Measurements from ENCODE around the gene PRSS27. TPM values are rescaled to one million over a fixed set of nuclear protein-coding genes. Genes with fewer than 3 reads are reported as not detected.
A peak's percentile ranks its signal among the peaks of the same experiment; 100 is the strongest.

The PRSS27 gene
- 3.1 TPM for total RNA-seq

DNA sequence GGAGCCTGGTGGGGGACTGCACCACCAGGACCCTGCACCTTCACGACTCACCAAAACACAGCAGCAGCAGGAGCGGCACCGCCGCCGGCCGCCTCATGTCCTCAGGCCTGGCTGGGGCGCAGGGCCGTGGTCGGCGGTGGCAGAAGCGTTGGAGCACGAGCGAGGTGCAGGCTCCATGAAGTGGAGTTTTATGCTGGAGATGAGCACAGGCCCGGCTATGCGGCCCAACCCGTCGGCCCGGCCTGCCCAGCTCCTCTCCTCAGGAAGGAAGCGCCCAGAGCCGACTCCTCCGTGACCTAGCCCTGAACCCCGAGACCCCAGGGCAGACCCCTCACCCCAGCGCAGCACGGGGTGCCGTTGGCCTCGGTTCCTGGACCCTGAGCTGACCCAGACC is at the start of gene PRSS27:
TSS of gene PRSS27 (minus strand) at position 161 of the 394 bp plus-strand sequence. CDS start at position 97, 64 bp downstream.
- DNase-seq (ENCODE audit: low spot score), result no peak

DNA sequence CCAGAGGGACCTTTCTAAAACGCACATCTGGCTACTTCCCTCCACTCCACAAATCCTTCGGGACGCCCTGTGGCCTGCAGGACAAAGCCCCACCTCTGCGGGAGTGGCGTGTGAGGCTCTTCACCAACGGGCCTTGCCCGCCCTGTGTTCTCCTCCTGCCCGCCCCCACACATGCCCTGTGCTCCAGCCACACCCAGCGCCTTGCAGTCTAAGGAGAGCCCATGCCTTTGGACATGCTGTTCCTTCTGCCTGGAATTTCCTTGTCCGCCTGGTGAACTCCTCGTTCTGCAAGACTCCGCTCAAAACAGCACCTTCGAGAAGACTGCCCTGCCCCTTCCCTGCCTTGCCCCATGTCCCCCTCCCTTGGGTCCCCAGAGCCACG is 49.6 kb upstream of the PRSS27 start:
- no peak for DNase-seq (ENCODE audit: low spot score)

DNA sequence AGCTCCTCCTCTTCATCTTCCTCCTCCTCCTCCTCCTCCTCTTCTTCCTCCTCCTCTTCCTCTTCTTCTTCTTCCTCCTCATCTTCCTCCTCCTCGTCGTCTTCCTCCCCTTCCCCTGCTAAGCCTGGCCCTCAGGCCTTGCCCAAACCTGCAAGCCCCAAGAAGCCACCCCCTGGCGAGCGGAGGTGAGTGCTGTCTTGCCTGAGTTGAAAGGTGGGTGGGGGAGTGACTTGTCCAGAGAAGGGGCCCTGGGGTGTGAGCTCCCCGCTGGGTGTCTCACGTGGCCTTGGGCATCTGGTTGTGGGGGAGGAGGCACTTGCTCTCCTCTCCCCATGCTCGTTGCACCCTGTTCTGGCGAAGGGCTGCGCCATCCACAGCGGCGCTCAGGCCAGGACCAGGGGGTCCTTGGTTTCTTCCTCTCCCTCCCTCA is 49.1 kb upstream of the PRSS27 start:
- no peak for DNase-seq (ENCODE audit: low spot score)

DNA sequence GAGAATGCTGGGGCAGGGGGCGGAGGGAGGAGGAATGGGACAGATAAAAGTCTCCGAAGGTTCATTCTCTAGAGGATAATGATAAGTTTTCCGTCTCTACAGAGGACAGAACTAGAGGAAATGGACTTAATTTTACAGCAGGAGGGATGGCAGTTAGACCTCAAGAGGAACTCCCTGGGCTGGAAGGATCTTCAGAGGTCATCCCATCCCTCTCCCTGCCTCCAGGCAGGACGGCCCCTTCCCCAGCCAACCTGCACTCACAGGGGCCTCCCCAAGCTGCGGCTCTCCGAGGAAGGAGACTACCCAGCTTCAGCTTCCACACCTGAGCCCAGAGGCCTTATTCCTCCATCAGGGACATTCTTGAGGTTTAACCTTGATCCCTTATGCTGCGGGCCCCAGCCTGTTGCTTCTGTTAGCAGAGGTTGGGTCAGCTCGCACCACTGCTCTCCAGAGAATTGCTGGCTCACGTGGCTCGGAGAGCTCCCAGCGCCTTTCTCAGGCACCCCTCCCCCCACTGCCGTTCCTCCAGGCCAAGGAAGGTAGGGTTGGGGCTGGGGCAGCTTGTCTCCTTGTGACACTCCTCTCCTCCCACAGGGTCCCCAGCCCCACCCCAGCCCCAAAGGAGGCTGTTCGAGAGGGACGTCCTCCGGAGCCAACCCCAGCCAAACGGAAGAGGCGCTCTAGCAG is 48.5 kb upstream of the PRSS27 start:
- no peak for DNase-seq (ENCODE audit: low spot score)

DNA sequence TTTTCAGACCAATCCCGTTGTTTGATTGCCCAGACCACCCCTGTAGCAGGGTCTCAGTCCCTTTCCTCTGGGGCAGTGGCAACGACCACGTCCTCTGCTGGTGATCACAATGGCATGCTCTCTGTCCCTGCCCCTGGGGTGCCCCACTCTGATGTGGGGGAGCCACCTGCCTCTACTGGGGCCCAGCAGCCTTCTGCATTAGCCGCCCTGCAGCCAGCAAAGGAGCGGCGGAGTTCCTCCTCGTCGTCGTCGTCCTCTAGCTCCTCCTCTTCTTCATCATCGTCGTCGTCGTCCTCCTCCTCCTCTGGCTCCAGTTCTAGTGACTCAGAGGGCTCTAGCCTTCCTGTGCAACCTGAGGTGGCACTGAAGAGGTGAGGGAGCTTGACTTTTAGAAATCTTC is 47.9 kb upstream of the PRSS27 start:
- no peak for DNase-seq (ENCODE audit: low spot score)

DNA sequence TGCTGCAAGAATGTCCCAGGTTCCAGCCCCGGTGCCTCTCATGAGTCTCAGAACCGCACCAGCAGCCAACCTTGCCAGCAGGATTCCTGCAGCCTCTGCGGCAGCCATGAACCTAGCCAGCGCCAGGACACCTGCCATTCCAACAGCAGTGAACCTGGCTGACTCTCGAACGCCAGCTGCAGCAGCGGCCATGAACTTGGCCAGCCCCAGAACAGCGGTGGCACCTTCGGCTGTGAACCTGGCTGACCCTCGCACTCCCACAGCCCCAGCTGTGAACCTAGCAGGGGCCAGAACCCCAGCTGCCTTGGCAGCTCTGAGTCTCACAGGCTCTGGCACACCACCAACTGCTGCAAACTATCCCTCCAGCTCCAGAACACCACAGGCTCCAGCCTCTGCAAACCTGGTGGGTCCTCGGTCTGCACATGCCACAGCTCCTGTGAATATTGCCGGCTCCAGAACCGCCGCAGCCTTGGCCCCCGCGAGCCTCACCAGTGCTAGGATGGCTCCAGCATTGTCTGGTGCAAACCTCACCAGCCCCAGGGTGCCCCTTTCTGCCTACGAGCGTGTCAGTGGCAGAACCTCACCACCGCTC is 47.2 kb upstream of the PRSS27 start:
- DNase-seq (ENCODE audit: low spot score), result no peak

DNA sequence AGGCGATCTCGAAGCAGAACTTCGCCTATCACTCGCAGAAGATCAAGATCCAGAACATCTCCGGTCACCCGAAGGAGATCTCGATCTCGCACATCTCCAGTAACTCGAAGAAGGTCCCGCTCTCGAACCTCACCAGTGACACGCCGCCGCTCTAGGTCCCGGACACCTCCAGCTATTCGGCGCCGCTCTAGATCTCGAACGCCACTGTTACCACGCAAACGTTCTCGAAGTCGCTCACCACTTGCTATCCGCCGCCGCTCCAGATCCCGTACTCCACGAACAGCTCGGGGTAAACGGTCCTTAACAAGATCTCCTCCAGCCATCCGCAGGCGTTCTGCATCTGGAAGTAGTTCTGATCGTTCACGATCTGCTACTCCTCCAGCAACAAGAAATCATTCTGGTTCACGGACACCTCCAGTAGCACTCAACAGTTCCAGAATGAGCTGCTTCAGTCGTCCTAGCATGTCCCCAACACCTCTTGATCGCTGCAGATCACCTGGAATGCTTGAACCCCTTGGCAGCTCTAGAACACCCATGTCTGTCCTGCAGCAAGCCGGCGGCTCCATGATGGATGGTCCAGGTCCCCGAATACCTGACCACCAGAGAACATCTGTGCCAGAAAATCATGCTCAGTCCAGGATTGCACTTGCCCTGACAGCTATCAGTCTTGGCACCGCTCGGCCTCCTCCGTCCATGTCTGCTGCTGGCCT is 46.6 kb upstream of the PRSS27 start:
- no peak for DNase-seq (ENCODE audit: low spot score)

DNA sequence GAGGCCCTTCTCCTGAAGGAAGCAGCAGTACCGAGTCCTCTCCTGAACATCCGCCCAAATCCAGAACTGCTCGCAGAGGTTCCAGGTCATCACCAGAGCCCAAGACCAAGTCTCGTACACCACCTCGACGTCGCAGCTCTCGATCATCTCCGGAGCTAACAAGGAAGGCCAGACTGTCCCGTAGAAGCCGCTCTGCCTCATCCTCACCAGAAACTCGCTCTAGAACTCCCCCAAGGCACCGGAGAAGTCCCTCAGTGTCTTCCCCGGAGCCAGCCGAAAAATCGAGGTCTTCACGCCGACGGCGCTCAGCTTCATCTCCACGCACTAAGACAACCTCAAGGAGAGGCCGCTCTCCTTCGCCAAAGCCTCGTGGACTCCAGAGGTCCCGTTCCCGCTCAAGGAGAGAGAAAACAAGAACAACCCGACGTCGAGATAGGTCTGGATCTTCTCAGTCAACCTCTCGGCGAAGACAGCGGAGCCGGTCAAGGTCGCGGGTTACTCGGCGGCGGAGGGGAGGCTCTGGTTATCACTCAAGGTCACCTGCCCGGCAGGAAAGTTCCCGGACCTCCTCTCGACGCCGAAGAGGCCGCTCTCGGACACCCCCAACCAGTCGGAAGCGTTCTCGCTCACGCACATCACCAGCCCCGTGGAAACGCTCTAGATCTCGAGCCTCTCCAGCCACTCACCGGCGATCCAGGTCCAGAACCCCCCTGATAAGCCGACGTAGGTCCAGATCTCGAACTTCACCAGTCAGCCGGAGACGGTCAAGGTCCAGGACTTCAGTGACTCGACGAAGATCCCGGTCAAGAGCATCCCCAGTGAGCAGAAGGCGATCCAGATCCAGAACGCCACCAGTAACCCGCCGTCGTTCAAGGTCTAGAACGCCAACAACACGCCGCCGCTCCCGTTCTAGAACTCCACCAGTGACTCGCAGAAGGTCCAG is 45.7 kb upstream of the PRSS27 start:
- no peak for DNase-seq (ENCODE audit: low spot score)

DNA sequence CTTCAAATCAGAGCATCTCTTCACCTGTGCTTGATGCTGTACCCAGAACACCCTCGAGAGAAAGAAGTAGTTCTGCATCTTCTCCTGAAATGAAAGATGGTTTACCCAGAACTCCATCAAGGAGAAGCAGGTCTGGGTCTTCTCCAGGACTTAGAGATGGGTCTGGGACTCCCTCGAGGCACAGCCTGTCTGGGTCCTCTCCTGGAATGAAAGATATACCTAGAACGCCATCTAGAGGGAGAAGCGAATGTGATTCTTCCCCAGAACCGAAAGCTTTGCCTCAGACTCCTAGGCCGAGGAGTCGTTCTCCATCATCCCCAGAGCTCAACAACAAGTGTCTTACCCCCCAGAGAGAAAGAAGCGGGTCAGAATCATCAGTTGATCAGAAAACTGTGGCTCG is 44.7 kb upstream of the PRSS27 start:
- DNase-seq (ENCODE audit: low spot score), result no peak

DNA sequence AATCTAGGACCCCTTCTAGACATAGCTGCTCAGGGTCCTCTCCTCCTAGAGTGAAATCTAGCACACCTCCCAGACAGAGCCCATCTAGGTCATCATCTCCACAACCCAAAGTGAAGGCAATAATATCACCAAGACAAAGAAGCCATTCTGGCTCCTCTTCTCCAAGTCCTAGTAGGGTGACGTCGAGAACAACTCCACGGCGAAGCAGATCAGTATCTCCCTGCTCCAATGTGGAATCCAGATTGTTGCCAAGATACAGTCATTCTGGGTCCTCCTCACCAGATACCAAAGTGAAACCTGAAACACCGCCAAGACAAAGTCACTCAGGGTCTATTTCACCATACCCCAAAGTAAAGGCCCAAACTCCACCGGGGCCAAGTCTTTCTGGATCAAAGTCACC is 43.1 kb upstream of the PRSS27 start:
- DNase-seq (ENCODE audit: low spot score), result no peak

DNA sequence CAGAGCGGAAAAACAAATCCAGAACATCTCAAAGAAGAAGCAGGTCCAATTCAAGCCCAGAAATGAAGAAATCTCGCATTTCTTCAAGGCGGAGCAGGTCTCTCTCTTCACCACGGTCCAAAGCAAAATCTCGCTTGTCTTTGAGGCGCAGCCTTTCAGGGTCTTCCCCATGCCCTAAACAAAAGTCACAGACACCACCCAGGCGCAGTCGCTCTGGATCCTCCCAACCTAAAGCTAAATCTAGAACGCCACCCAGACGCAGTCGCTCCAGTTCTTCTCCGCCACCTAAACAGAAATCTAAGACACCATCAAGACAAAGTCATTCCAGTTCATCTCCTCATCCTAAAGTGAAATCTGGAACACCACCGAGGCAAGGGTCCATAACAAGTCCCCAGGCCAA is 42.7 kb upstream of the PRSS27 start:
- no peak for DNase-seq (ENCODE audit: low spot score)

DNA sequence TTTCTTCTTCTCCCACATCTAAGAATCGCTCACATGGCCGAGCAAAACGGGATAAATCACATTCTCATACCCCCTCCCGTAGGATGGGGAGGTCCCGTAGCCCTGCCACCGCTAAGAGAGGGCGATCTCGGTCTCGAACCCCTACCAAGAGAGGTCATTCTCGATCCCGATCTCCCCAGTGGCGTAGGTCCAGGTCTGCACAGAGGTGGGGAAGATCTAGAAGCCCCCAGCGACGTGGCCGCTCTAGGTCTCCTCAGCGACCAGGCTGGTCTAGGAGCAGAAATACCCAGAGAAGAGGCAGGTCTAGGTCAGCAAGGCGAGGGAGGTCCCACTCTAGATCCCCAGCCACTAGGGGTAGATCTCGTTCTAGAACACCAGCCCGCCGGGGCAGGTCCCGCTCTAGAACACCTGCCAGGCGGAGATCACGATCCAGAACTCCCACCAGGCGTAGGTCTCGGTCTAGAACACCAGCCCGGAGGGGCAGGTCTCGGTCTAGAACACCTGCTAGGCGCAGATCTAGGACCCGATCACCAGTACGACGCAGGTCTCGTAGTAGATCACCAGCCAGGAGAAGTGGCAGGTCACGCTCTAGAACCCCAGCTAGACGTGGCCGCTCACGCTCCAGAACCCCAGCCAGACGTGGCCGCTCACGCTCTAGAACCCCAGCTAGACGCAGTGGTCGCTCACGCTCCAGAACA is 42.0 kb upstream of the PRSS27 start:
- DNase-seq (ENCODE audit: low spot score), result no peak

DNA sequence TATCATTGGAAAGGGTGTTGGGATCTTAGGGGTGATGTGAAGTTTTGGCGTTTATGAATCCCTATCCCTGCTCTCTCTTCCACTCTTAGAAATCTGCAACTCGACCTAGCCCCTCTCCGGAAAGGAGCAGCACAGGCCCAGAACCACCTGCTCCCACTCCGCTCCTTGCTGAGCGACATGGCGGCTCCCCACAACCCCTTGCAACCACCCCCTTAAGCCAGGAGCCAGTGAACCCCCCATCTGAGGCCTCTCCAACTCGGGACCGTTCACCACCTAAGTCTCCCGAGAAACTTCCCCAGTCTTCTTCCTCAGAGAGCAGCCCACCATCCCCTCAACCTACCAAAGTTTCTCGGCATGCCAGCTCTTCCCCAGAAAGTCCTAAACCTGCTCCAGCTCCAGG is 41.4 kb upstream of the PRSS27 start:
- DNase-seq (ENCODE audit: low spot score), result no peak

DNA sequence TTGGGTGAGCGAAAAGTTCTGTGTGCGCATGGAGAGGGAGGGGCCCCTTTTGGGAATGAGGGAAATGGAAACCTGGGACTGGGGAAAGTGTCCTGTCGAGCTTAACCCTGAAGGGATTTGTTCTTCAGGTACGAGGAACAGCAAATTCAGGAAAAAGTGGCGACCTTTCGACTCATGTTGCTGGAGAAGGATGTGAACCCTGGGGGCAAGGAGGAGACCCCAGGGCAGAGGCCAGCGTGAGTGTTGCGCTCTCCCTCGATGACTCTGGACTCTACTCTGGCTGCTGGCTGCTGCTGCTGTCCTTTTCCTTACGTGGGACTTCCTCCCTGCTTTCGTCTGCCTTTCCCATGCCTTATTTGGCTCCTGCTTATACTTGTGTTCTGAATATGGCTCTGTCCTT is 37.3 kb upstream of the PRSS27 start:
- DNase-seq (ENCODE audit: low spot score), result no peak

DNA sequence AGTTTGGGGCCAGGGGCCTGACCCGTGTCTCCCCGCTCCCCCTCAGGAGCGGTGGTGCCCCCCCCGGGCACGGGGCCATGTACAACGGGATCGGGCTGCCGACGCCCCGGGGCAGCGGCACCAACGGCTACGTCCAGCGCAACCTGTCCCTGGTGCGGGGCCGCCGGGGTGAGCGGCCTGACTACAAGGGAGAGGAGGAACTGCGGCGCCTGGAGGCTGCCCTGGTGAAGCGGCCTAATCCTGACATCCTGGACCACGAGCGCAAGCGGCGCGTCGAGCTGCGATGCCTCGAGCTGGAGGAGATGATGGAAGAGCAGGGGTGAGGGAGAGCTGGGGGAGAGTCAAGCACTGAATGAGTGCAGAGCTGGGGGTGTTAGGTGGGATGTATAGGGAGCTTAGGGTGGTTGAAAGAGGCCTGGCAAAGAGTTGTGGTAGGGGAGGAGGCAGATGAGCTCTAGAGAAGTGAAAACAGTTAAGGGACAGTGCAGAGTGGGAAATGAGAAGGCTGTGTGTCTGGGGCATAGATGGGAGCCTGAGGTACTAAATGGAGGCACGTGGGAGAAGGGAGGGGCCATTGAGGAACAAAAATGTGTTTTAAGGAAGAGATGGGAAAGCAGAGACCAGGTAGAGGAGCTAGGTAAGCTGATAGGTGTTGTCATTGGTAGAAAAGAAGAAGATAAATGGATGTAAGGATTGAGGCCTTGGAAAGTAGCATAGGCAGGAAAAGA is 36.4 kb upstream of the PRSS27 start:
- no peak for DNase-seq (ENCODE audit: low spot score)

DNA sequence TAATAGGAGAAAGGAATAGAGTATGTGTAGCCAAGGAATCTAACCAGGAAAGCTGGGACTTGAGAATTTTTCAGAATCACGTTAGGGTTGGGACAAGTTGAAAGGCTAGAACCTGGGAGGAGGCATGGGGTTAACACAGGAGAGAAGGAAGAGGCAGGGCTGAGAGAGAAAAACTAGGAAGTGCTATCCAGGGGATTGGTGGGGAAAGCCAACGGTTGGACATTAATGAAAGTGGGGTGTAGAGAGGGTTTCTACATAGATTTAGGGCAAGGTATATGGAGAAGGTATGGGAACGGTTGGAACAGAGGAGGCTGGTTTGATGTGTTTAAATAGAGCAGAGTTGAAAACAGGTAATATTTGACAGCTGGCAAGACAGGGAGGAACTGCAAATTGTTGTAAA is 35.1 kb upstream of the PRSS27 start:
- no peak for DNase-seq (ENCODE audit: low spot score)

DNA sequence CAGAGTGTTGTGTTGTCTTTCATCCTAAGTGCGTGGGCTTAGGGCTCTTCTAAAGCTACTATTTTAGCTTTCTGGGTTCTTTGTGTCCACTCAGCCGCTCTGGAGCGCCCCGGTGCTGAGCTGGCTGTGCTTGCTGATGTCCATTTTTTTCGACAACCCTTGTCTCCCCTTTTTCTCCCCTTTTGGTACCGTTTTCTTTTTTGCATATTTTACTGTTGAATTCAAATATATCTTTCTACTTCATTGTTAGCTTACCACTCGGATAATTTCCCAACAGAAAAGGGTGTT is 33.7 kb upstream of the PRSS27 start:
- DNase-seq (ENCODE audit: low spot score), result no peak

DNA sequence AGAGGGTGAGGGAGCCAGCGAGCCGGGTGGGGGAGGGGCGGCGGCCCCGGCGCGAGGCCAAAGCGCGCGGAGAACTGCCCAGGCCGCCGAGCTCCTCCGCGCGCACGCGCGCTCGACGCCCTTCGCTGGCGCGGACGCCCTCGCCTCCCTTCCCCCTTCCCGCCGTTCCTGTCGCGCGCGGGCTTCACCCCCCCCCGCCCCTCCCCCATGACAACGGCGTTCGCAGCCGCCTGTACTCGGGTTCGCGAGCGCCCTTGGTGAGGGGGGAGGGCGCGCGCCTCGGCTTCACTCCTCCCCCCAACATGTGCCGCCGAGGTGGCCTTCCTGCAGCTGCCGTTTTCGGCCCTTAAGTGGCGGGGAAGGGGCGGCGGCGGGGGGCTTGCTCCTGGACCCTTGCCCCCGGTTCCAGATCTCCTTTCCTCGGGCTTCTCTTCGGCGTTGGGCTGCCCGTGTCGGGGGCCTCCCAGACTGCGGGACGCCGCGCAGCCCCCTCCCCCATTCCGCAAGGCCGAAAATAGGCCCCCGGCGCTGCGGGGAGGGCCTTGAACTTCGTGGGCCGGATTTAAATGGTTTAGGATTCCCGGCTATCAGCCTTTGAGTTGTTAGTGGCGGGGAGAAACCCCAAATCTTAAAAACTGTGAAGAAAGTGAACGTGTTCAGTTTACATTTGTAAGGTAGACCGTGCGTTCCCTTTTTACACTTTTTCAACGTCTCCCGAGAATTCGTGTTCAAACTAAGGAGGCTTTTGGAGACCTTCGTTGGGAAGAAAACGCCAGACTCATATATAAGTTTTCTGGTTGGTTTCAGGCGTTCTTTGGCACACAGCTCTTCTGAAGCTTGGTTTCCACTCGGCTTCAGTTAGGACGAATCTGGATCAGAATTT is 33.1 kb upstream of the PRSS27 start:
- peak; percentile 87 for DNase-seq (ENCODE audit: low spot score)

DNA sequence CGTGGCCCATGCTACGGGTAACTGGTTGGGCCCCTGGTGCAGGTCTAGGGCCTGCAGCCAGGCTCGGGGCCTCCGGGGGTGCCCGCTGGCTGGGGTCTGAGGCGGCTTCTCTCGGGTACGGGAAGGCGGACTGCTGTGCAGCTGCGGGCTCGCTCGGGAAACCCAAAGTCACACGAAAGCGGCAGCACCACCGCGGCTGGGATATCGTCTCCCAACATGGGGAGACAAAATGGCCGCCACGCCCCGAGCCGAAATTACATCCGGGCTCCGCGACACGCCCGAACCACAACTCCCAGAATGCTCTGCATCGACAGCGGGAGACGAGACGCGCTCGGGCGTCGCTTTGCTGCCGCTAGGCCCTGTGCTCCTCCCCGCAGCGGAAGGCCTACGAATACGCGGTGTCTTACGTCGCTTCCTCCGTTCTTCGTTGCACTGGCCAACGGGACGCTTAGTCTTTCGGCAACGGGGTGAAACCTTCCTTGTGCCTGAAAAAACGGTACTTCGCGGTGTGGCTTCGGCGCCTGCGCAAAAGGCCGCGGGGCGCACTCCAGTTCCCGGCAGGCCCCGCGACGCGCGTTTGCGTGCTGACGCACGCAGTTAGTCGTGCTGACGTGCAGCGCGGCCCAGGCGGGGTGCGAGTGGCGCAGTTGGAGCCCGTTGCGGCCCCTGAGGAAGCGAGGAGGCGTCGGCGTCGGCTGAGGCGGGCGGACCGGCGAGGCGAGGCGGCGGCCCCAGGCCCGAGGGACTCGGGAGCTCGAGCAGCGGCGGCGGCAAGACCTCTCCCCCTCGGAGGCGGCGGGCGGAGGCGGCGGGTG is 32.2 kb upstream of the PRSS27 start, which contains the start of gene SRRM2:
TSS of gene SRRM2 (plus strand) at position 604 of the 815 bp plus-strand sequence. CDS start 3,727 bp downstream, outside the sequence.
- peak; percentile 95 for DNase-seq (ENCODE audit: low spot score)
